Vagina (tissue), 2 donors: ENCODE measurements around the gene EVL.

Experiments
- CTCF ChIP-seq, 3 experiments: fragments of 450-650 bp in 2 of 3; fragments of 200-600 bp in 1 of 3; sonication (generic) in 1 of 3; IDR thresholded peaks; one replicate each; pipeline ENCODE4 v1.5.1; 2017 to 2019; ENCODE audit warnings: antibody characterized with exemption in 3 of 3, mild to moderate bottlenecking in 2 of 3, moderate library complexity in 2 of 3
- POLR2A ChIP-seq, 2 donors: fragments of 450-650 bp; IDR thresholded peaks; one replicate each; pipeline ENCODE4 v1.6.1; 2017; ENCODE audit warnings: antibody characterized with exemption in 2 of 2, mild to moderate bottlenecking in 2 of 2, moderate library complexity in 2 of 2
- POLR2AphosphoS5 ChIP-seq, 2 donors: sonication (generic); formaldehyde crosslinking; IDR thresholded peaks; one replicate each; pipeline ENCODE4 v1.9.0; 2017; ENCODE audit warnings: antibody characterized with exemption in 2 of 2, mild to moderate bottlenecking in 2 of 2, low read depth in 1 of 2; ENCODE audit not compliant: insufficient read depth in 1 of 2

DNA sequence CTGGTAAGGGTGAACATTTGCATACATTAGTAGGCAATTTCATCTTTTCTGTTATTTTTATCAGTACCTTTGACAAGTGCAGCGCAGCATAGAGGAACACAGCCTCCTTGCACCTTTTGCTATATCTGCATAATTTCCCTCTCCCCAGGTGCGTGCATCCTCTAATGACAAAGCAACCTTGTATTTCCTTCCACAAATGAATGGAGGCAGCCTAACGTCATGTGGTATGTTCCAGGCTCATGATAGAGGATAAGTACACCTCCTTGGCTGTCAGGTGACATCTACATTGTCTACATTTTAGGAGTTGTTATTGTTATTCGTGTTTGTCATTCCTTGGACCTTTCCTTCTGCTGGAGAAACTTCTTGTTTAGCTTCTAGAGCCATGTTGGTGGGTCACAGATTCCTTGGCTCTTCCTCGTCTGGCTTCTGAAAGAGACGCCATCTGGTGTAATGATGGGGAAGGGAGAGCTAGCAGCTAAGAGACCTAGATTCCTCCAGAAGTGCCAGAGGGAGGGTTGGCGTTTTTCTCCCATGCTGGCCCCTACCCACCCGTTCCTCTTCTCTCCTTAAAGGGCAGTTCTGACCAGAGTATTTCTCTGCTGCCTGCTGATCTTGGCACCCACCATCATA is 37.0 kb downstream of the EVL start:
- TF ChIP-seq CTCF (IDR thresholded peaks at IDR 0.05) (no peak), POLR2A (IDR thresholded peaks at IDR 0.05) (no peak), POLR2AphosphoS5 (IDR thresholded peaks at IDR 0.05; ENCODE audit: insufficient read depth in 1 of 2, low read depth in 1 of 2) (no peak)
